OCI-M2 (cell line): ENCODE measurements around the gene FAM210A.

ENCODE experiments used
- DNase-seq: peaks from one replicate; lab custom pipeline; 2025; ENCODE audit not compliant: unreplicated experiment; lab: John Stamatoyannopoulos, UW

FAM210A gene

DNA sequence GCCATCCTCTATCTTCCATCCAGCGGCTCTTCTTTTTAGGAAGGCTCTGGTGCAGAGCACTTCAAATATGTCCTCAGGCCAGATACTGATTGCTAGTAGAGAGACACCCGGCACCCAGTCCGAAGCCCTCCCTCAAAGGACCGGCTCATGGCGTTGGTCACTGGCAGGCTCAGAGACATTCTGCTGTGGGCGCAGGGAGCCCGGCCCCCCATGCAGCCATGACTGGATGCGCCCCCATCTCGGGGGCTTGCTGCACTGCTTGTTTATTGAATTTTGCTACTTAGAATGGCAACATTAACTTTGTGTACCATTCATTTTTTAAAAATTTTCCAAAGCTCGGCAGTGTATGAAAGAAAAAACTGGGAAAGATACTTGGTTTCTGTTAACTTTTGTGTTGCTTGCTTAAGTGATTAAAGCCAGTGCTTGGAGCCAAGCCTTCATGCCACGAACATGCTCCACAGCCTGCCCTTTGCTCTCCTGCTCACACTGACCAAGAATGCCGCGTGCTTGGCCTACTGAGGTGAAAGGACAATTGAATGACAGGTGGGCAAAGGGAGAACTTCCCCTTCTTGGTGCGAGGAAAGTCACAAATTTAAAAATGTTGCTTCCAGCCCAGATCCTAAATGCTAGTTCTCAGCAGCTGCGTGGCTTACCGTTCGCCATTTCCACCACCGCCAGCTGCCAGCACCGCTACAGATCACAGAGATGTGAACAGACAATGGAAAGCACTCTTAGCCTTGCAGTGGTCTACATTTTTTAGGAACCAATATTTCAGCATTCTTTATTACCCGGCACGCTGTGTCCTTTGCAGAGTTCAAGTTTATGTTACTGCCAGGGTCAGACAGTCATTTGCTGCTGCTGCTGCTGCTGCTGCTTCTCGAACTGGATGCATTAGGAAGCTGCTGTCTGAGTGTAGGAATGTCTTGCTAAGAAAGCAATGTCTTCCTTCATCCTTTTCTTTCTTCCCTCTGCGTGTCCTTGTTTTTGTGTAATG lies 76.7 kb downstream of the FAM210A start:
- DNase-seq, result no peak

DNA sequence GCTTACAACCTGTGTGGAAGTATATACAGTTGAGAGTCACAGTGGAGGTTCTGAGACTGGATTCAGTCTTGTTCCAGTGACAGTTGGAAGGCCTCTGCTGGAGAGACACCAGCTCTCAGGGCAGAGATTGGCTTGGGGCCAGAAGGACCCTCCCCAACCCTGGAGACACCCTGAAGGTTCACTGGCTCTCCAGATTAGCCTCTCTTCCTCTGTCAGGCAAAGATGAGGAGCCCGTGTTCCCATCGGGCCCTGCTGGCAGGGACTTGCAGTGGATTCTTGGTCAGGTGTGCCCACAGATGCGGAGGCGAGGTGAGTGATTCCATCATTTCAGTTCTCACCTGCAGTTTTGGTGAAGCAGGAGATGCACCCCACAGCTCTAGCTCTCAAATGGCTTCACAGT lies 78.6 kb downstream of the FAM210A start:
- no peak for DNase-seq

DNA sequence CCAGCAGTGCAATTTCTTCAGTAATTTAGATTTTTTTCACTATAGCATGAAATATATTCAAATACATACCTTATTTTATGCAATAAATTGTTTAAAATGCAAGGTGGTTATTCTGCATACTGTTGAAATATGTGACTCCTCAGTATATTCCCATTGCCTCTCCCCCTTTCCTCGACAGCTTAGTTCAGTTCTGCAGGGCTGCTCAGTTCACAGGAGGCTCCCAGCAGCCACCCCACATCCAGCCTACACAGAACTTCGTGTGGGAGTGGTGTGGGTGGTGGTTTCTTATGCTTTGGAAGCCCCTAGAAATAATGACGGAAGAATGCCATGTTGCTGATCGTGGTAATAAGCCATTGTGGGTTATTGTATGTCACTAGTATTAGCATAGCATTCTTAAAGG lies 79.7 kb downstream of the FAM210A start:
- DNase-seq, result no peak

DNA sequence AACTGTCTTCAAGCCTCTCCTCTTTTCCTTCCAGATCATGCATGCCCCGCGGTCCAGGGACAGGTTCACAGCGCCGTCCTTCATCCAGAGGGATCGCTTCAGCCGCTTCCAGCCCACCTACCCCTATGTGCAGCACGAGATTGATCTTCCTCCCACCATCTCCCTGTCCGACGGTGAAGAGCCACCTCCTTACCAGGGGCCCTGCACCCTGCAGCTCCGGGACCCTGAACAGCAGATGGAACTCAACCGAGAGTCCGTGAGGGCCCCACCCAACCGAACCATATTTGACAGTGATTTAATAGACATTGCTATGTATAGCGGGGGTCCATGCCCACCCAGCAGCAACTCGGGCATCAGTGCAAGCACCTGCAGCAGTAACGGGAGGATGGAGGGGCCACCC lies 81.3 kb downstream of the FAM210A start:
- DNase-seq, result no peak

DNA sequence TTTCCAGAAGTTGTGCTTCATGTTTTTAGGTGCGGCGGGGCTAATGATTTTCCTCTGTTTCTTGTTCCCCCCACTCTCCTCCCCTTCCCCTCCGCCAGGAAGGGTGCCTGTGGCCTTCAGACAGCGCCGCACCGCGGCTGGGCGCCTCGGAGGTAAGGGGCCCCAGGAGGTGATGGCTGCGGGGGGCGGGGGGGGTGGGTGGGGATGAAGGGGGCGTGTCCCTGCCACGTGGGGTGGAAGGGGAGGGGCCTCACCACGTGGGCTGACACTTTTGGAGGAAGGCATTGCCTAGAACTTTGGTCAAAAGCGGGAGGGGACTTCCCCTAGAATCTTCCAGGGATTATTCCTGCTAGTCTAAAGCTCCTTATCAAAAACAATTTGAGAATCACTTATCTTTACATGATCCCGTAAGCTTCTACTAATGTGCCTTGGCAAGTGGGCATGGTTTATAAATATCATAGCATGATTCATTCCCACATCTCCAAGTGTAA lies 83.1 kb downstream of the FAM210A start:
- DNase-seq, result no peak

DNA sequence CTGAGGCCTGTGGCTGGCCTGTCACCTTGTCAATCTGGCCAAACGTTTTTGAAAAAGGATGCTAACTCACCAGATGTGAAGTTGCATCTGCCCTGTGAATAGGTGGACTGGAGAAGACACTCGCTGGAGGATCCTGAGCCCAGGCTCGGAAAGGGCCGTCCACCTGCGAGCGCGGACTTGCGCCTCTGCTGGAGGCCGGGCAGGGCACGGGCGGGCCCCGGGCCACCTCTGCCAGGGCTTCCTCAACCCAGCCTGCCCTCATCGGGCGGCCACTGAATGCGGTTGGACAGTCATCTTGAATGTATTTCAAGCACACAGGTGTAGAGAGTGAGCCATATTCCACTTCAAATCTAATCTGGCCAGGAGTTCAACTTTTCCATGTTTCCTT lies 83.9 kb downstream of the FAM210A start:
- no peak for DNase-seq

DNA sequence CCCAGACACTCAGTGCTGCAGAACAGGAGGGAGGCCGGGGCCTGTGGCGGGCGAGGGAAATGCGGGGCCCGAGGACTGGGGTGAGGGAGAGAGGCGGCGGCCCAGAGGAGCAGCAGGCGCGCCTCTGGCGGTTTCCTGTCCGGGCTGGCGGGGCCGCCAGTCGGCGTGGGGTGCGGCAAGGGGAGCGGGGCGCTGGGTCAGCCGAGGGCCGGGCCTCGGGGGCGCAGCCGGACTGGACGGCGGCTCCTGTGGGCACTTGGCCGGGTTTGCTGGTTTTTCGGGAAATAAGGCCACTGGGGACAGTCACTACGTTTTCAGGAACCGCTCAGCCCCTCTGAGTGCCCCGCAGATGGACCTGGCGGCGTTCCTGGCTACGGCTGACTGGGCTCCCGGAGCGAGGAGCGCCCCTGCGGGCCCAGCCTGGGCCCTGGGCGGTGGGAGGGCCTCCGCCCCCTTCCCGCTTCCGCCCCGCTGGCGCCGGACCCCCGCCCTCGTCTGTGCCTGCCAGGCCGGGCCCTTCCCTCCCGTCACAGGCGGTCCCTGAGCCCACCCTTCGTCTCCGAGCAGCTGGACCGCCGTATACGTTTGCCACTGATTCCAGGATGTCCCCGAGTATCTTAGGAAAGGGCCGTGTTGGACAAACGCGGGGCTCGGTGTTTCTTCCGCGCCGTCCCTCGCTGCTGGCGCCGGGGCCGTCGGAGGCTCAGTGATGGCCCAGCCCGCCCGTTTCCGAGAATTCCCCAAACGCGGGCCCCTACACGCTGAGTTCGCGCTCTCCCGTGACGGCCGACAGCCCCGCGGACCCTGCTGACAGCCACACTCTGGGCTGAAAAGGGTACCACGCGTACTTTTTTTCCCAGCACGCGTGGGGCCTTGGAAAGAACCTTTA lies 84.6 kb downstream of the FAM210A start:
- DNase-seq, result no peak

DNA sequence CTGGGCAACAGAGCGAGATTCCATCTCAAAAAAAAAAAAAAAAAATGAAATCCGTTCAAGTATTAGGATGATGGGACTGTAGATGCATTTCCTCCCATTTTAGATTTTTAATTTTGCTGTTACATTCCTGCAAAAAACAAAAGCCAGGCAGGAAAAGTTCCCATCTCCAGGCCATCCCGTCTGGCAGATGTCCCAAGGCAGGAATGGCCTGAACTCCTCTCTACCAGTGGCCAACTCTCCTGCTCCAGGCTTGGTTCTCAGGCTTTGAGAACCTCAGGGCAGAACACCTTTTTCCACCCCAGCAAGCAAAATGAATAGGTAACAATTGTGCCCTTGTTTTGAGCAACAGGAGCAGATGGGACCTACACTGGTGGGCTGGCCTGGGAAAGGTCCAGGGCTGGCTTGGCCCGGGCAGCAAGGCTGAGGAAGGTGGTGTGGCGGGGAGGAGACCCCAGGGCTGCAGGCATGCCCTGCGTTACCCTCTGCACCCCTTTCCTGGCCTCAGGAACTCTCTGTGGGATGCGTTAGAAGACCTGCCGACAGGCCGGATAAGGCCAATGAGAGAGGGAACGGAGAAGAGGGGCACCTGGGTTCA lies 86.0 kb downstream of the FAM210A start:
- DNase-seq, result no peak

DNA sequence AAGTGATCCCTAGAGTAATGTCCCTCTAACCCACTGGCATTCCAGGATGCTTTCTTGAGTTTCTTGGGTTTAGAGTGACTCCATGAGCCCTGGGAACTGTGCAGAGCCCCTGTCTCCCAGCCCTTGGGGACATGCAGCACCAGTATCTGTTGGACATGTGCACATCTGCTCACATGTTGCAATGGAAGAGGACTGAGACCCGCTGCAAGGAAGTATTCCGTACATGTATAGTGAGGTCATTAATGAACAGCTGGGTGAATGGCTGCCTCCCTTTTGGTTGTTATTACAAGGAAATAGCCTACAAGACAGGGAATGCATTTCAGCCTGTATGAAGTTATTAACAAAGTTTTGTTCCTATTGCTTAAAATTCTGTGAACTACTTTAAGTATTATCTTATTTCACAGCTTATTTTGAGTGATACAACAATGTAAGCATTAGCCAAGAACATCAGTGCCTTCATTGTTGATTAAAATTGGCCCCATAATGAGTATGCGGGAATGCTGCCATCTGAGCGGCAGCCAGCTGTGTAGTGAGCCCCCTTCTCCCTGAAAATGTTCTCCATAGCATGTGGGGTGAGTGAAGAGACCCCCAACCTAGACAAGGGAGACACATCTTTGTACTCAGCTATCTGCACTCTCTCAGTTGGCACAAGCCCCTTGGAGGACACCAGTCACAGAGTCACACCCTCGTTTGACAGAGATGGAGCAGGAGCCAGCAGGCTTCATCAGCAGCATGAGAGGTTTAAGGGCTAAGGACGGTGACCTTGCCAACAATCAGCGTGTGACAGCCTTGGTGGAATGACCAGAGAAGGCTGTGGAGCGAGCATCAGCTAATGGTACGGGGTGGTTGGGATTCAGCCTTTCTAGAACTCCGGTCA lies 87.4 kb downstream of the FAM210A start:
- DNase-seq, result no peak

DNA sequence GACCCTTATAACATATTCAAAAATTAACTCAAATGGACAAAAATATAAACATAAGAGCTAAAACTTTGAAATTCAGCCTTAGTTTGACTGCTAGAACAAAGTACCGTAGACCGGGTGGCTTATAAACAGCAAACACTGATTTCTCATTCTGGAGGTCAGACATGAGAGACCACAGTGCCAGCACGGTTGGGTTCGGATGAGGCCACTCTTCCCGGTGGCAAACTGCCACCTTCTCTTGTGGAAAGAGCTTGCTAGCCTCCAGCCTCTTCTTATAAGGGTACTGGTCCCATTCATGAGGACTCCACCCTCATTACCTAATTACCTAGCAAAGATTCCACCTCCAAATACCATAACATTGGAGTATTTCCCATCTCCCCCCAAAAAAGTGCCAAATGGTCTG lies 91.3 kb downstream of the FAM210A start:
- no peak for DNase-seq

DNA sequence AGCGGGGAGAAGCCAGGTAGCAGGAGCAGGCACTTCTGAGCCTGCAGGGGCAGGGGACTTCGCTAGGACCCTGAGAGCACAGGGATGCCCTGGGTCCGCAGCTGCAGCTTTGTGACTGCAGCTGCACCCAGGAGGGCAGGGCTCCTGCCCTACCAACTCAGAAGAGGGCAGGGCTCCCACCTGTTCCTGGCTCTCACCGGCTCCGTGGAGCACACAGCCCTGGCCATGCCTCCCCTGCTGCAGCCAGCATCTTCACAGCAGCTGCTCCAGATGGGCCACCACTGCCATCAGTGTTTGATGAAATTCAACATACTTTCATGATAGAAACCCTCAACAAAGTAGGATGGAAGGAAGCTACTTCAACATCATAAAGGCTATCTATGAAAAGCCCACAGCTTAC lies 92.7 kb downstream of the FAM210A start:
- no peak for DNase-seq

DNA sequence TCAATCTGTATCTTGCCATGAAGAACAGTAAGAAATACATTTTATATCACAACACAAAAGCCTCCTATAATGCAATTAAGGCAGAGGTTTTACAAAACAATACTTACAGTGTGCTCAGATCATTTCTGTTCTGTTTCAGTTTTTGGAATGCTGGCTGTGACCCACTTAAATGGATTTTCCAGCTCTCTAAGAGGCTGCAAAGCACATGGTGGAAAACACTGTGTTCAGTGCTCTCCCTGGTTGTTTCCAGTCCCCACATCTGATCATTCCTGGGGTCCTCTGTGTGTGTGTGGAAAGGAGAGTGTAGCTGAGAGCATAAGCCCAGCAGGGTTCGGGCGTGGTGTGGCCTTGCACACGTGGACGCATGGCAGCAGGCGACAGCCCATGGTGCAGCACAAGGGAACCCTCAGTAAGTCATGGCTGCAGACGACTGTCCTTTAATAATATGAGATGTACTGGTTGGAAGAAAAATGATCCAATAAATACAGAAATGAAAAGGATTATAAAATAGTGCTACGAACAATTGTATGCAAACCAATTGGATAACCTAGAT lies 95.6 kb downstream of the FAM210A start:
- DNase-seq, result no peak

DNA sequence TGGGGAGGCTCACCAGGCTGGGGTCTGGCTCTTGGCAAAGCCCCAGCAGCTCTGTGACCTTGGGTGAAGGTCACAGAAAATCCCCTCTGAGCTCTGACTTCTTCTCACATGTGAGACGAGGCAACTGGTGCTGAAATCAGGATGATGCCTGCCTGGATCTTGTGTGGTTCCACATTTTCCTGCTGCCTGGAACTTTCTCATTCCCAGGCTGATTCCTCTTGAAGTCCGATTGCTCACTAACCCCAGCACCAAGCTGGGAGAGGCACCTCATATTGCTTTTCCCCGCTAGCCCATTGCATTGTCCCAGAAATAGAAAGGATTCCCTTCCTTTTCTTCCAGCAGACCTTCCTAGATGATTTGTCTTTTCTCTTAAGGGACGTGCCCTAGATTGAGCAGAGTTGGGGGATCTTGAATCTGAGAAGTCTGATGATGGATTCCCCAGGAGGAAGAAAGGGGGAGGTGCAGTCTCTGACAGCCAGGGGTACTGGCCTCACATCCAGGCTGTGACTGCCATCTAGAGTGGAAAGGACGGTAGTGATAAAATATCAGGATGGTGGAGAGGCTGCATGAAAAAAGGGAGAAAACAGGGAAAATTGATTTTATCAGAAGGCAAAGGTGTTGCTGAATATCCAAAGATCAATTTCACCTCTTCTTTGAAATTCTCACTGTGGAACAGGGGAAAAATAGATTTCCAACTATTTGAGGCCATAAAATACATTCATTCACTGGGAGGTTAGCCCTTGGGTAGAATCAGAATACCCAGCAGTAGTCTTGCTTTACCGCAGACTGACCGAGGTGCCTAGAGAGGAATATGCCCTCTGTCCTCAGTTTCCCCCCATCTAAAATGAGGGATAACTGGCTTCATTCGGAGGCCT lies 96.3 kb downstream of the FAM210A start:
- no peak for DNase-seq

DNA sequence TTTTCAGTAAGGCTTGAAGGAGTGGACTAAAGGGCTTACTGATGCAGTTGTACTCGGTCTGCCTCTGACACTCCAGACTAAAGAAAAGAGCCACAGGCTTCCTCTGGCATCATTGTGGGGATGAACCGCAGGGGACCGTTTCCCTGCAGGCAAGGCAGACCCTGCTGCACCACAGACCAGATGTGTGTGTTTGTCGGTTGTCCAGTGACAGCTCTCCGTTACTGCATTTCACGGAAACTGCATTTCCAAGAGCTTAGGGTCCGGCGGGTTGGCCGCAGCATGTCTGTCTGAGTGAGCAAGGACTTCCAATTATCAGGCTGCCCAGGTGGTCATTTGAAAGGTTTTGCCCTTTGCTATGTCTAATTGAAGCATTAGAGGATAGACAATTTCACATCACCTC lies 98.1 kb downstream of the FAM210A start:
- DNase-seq, result no peak

DNA sequence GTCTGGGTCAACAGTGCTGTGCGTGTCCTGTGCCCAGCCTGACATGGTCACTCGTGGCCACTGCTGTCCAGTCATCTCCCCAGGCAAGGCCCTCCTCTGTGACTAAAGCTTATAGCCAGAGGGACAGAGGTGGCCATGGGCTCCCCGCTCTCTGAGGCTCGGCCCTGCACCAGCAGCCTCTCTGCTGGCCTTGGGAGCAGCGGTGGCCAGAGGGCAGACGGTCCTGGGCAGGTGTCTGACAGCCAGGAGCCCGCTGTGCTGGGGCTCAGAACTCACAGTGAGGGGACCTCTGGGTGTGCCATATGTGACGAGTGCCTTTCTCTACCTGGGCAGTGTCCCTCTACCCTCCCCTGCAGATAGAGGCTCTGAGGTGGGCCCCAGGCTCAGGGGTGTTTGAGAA lies 98.7 kb downstream of the FAM210A start:
- no peak for DNase-seq

DNA sequence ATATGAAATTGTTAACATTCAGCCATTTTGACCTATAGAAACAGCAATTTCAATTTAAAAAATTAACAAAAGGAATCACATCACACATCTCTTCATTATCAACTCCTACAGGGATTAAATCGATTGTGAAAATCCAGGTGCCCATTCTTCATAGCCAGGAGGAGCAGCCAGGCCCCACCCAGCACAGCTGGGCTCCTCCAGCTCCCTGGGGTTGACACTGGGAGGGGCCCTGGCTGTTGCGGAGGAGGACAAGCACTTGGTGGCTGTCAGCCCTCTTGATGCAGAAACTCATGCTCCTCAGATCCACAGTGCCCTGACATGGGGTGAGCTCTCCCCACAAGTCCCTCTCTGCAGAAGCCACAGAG lies 99.8 kb downstream of the FAM210A start:
- no peak for DNase-seq

DNA sequence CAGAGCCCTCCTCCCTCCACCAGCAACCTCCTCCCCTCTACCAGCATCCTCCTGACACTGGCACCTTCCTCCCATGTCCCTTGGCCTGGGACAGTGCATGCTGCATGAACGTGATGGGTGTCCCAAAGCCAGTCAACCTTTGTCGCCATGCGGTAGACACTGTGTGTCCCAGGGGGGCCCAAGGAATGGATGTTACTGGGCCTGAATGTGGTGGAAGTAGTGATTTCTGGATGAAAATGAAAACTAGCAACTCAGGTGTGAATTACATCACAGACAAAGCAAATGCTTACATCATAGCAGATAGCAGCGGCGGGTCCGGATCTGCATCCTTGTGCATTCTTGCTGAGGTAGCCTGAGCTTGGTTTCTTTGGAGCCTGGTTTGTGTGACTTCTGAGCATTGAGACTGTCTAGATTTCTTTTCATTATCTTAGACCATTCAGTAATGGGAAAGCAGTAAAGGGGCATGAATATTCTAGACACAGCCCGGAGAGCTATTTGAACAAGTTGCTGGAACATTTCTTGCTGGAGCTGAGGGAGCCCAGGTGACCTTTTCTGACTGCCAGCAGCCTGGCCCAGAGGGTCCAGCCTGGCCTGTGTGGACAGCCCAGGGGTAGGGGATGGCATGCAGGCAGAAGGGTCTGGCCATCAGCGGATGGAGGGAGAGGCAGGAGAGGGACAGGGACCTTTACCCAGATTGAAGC lies 100.4 kb downstream of the FAM210A start:
- no peak for DNase-seq

DNA sequence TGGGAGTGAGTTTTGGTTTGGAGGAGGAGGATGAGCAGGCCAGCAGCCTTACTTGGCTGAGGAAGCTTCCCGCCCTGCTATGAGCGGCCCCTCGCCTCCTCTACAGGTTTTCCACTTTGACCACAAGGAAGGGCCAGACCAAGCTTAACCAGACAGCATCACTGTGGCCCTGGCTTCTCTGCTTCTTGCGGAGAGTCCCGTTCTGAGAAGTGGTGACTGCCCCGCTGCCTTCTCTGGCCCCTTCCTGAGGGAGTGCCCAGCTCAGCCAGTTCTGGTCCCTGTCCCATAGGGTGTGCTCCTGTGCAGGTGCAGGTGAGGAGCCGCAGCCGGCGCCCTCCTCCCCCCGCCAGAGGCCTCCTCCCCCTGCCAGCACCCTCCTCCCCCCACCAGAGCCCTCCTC lies 101.0 kb downstream of the FAM210A start:
- no peak for DNase-seq
